GM18499 (cell line): Measurements from ENCODE around the gene PAPOLB.
"Not testable (repeated sequence)": the region's sequence is repeated elsewhere in the genome, so short reads cannot be mapped to it uniquely, and the experiment has no call there.

Experiments
- ATAC-seq: cut with Tn5 transposase; IDR thresholded peaks from one replicate; pipeline ENCODE4 v1.9.1; 2021; ENCODE audit warnings: moderate number of reproducible peaks; ENCODE audit not compliant: insufficient read depth, unreplicated experiment

The PAPOLB gene

DNA sequence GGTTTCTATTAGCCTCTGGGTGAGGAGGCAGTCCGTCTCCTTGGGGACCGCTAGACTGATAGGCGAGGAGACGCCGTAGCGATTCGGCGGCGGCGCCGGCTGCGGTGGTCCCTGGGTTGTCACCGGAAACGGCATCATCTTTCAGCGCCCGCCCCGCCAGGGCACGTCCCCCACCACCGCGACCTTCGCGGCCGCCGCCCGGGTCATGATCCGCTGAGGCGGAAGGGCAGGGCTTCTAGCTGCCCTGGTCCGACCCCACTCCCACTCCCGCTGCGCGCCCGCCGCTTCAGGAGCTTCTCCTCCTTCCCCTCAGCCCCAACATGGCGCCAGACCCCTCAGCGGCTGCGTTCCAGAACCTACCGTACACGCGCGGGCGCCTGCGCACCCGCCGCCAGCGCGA lies at the start of gene PAPOLB:
PAPOLB (minus strand) TSS at position 358 of the 400 bp plus-strand sequence; CDS start at position 138, 220 bp downstream.
- ATAC-seq, result no peak

DNA sequence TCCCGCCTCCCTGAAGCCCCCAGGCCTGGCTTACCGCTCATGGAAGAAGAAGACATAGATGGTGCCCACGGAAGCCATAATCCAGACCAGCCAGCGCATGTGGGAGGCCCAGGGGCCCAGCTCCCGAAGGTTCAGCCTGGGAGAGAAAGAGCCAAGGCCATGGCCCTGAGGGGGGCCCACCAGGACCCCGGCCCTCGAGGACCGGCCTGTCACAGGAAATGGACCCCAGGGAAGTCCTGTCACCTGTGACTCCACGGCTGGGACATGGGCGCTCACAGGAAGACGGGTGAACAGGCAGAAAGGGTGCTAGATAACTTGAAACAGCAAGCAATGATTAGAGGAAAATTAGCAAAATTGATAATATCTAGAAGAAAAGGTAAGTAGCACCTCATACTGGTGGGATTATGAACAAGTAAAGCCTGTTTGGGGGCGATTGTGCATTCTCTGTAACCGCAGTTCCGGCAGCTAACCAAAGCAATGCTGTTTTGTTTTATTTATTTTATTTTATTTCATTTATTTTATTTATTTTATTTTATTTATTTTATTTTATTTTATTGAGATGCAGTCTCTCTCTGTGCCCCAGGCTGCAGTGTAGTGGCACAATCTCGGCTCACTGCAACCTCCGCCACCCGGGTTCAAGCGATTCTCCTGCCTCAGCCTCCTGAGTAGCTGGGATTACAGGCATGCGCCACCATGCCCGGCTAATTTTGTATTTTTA lies 49.4 kb upstream of the PAPOLB start:
- no peak for ATAC-seq

GRCh38 chr7:4906682-4907081 lies 44.9 kb upstream of the PAPOLB start:
- no peak for ATAC-seq

DNA sequence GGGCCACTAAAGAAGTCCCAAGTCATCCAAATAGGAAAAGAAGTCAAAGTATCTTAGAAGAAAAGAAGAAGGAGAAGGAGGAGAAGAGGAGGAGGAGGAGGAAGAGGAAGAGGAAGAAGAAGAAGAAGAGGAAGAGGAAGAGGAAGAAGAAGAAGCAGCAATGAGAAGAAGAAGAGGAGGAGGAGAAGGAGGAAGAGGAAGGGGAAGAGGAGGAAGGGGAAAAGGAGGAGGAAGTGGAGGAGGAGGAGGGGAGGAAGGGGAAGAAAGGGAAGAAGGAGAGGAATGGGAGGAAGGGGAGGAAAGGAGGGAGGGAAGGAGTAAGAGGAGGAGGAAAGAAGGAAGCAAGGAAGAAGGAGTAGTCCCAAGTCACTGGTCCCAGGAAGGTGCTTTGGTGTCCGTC lies 43.3 kb upstream of the PAPOLB start:
- no peak for ATAC-seq

DNA sequence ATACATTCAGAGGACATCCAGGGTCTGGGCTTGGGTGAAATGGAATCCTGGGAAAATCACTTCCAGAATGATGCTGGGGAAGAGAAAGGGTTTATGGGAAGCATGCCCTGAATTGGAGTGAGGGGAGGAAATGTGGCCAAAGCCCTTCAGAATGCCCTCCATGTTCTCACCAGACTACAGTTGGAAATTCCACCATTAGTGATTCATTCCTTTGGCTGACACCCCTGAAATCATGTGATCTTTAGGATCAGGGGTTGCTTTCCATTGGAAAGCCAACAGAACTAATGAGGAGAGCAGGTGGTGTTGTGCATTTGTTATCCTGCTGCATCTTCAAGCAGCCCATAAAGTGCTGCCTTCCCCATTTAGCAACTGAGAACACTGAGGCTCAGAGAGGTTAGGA lies 42.5 kb upstream of the PAPOLB start:
- no peak for ATAC-seq

- no peak for ATAC-seq
These were observed 33.9 kb upstream of the PAPOLB start for GRCh38 chr7:4895766-4896165.

DNA sequence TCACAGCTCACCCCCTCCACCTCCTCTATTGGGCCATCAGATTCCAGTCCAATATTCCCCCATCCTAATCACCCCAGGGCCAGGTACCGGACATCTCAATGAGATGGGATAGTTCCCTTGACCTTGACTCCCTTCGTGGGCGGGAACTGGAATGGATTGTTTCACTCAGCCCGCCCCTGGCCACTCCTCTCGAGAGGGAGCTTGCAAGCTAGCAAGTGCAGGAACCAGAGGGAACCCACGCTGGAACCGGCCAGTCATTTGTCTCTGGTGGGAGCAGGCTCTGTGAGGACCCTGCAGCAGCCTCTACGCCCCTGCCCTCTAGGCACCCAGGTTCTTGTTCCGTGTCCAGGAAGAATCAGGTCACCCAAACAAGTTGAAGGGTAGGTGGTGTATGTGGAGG lies 32.7 kb upstream of the PAPOLB start:
- no peak for ATAC-seq

DNA sequence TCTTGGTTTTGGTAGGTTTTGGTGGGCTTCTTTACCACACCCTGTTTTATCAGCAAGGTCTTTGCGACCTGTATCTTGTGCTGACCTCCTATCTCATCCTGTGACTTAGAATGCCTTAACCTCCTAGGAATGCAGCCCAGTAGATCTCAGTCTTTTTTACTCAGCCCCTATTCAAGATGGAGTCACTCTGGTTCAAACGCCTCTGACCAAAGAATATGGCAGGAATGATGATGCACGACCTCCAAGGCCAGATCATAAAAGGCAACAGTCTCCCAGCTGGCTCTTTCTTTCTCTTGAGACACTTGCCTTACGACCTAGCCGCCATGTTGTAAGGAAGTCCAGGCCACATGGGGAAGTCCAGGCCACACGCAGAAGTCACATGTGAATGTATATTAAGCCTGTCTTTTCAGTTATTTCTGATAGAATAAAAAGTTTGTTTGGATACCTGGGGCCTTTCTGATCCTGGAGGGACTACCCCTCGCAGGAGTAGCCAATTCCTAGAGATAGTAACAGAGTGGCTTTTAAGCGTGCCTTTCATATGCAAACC lies 32.2 kb upstream of the PAPOLB start:
- no peak for ATAC-seq

DNA sequence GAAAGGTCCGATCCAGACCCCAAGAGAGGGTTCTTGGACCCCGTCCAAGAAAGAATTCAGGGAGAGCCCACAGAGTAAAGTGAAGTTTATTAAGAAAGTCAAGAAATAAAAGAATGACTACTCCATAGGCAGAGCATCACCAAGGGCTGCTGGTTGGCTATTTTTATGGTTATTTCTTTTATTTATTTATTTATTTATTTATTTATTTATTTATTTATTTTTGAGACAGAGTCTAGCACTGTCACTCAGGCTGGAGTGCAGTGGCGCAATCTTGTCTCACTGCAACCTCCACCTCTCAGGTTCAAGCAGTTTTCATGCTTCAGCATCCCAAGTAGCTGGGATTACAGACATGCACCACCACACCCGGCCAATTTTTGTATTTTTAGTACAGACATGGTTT lies 31.4 kb upstream of the PAPOLB start:
- not testable (repeated sequence) for ATAC-seq

DNA sequence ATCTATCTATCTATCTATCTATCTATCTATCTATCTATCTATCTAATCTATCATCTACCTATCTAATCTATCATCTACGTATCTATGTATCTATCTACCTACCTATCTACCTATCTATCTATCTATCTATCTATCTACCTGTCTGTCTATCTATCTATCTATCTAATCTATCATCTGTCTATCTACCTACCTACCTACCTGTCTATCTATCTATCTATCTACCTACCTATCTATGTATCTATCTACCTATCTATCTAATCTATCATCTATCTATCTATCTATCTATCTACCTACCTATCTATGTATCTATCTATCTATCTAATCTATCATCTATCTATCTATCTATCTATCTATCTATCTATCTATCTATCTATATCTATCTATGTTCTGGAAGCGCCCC lies 29.7 kb upstream of the PAPOLB start:
- ATAC-seq, result not testable (repeated sequence)

DNA sequence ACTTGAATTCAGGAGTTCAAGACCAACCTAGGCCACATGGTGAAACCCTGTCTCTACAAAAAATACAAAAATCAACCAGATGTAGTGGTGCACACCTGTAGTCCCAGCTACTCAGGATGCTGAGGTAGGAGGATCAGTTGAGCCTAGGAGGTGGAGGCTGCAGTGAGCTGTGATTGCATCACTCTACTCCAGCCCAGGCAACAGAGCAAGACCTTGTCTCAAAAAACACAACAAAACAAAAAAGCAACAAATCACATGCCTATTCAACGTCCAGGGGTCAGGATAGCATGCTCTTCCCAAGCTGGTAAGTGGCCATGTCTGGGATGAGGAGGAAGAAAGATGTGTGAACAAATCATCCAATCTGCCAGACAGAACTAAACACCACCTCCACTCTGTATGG lies 27.9 kb upstream of the PAPOLB start:
- ATAC-seq, result no peak

- ATAC-seq, result no peak
These were observed 26.3 kb upstream of the PAPOLB start for GRCh38 chr7:4888161-4888560.

- no peak for ATAC-seq
These were observed 24.8 kb upstream of the PAPOLB start for GRCh38 chr7:4886671-4887070.

DNA sequence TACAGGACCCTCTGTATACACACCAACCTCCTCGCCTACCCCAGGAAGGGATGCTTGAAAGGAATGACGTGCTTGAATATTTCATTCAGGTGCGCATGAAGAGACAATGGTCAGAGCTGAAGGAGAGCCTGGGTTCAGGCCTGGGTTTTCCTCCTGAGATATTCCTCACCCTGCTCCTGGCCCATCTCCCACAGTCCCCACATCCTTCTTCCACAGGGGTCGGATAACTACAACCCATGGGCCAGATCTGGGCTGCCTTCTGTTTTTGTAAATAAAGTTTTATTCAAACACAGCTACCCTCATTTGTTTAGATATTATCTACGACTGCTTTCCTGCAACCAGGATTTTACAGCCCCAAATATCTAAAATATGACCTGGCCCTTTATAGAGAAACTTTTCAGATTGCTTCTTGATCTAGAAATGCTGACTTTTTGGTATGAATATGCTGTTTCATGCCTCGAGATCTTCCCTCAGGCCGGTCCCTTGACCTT lies 23.5 kb upstream of the PAPOLB start:
- ATAC-seq, result no peak

DNA sequence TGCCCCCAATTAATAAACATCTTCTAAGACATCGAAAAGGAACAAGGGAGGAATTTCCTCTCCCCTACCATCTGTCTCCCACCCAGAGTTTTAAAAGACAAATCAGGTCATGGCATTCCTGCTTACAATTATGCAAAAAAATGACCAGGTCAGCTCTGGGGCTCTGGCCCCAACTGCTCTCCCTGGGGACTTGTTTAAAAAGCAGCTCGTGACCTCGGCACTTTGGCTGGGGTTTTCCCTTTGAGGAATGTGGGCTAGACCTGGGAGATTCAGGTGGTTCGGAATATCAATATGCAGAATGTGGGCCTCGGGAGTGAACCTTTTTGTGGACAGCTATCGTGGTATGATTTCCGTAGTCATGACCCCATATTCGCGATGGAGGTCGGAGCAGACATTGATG lies 22.3 kb upstream of the PAPOLB start:
- ATAC-seq, result no peak

DNA sequence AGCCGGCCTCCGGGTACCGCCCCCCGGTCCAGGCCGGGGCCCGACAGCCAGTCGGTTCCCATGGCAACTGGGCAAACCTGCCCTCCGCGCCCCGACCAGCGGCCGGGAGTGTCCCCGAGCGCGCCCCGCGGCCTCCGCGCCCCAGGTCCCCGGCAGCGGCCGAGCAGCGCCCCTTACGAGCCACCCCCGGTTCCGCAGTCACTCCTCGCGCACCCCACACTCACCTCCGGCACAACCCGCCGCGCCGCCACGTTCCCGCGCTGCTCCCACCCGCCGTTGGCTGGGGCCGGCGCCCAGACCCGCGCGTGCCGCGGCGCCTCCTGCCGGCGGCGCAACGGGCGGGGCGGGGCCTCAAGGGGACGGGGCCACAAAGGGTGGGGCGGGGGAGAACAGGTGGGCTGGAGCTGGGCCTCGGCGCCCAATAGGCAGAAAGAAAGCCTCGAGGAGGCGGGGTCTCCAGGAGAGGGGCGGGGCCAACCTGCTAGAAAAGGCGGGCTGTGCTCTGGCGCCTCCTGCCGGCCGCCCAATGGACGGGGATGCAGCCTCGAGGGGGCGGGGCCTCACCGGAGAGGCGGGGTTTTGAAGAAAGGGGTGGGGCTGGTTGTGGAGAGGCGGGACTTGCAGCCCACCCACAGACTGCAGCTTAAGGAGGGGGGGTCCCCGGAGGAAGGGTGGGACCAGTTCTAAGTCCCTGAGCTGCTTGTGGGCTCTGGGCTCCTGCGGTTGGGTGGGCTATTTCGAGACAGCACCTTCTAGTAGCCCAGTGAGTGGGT lies 21.7 kb upstream of the PAPOLB start, which contains the start of gene RADIL:
RADIL (minus strand) TSS at position 345 of the 773 bp plus-strand sequence. CDS start 5,577 bp downstream, outside the sequence.
- no peak for ATAC-seq

DNA sequence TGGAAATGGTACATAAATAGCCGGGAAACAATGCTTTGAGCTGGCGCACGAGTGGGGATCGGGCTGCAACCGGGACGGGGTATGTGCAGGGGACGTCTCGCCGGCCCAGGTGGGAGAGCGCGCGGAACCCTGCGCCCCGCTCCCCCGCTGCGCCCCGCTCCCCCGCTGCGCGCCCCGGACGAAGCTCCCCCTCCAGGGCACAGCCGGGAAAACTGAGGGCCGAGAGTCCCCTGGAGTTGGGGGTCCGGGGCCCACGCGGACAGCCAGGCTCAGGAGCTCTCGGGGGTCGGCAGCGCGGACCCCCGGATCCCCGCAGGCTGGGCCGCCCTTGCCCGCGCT lies 21.2 kb upstream of the PAPOLB start:
- ATAC-seq, result no peak

DNA sequence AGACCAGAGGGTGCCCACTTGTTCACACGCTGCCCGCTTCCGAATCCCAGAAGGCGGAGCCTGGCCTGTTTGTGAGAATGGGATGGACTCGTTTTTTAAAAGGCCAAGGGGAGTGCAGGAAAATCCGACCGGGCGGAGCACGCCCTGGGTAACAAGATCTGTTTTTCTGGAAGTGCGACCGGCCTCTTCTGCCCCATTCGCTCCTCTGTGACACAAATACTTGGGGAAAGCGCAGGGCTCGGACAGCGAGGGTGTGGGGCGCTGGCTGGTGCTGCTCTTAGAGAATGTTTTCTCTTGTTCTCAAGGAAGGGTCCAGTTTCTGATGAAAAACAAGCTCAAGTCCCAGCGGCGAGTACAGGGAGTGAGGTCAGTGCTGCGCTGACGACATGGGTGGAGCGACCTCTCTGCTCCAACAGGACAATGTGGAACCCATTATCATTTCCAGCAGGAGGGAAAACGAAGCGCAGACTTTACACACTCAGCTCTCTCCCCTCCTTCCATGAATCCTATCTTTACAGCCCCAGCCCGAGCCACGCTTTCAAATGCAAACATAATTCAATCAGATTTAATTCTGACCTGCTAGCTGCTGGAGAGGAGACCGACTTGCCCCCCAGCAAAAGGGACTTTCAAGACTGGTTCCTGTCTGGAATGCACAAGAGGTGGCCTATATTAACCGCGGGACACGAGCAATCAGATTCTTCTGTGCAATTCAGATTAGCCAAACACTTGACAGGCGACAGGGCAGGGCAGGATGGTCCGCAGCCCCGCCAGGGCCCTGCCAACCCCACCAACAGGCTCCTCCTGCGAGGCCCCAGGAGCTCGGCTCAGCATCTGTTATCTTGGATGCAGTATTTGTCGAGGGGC lies 20.6 kb upstream of the PAPOLB start:
- no peak for ATAC-seq

GRCh38 chr7:4880218-4880617 lies 18.4 kb upstream of the PAPOLB start:
- ATAC-seq, result no peak

DNA sequence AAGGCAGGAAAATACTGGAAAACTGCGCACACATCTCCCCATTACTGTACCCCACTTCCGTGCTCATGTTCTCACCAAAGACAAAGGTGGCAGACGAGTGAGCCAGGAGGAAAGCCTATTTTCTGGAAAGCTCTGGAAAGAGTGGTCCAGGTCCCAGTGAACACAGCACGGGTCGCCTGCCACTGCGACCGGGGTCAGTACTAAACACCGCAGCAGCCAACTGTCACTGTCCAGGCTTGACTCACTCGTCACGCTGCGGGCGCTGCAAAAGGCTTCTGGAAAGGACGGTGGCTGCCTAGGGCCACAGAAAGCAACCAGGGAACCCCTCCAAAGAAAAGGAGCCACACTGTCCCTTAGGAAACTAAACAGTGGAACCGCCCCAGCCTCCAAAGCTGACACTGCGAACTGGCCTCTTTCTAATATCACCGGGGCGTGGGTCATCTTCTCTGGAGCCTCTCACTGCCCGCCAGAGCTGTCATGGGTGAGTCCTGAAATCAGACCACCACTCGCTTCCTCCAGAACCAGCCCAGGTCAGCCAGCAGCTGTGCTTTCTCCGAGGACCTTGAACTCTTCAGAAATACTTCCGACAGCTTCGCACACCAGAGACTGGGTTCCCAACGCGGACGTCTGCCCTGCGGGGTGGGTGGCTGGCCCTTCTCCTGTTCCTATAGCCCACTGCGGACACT lies 17.7 kb upstream of the PAPOLB start:
- ATAC-seq, result no peak
